ENCODE measurements around the gene CCDC57. TPM values are rescaled to one million over a fixed set of nuclear protein-coding genes. Genes with fewer than 3 reads are reported as not detected.

Gene CCDC57
- total and polyA plus RNA-seq, 4 donors: 5.4 to 19.1 (median 11.7) TPM

- WGBS: 94% methylated on average over 37 of the region's 37 CpGs
- Histone ChIP-seq H3K27me3 (ENCODE audit: control insufficient read depth in 4 of 4, insufficient read depth in 4 of 4, low read length in 3 of 4) (no peaks in the 10 kb centered on the region), H3K9ac (ENCODE audit: low read depth in 1 of 2, low read length in 2 of 2) (no peak overlapping the region), H3K4me1 (ENCODE audit: control insufficient read depth in 4 of 4, insufficient read depth in 4 of 4, low read length in 3 of 4) (peaks cover 3 to 60% (median 33%) of the 10 kb centered on the region in 4 donors), H3K27ac (ENCODE audit: low read depth in 1 of 2, low read length in 2 of 2) (no peak overlapping the region), H3K36me3 (ENCODE audit: control insufficient read depth in 4 of 4, insufficient read depth in 3 of 4, low read depth in 1 of 4, low read length in 3 of 4) (peaks cover 32 to 60% (median 38%) of the 10 kb centered on the region in 4 donors), H3K4me3 (ENCODE audit: low read depth in 1 of 3, low read length in 3 of 3) (no peak overlapping the region), H3K9me3 (ENCODE audit: control insufficient read depth in 4 of 4, low read length in 3 of 4) (no peaks in the 10 kb centered on the region)
- TF ChIP-seq ZBTB33 (IDR thresholded peaks at IDR 0.05): no peak
- TF ChIP-seq, protein P1, sequence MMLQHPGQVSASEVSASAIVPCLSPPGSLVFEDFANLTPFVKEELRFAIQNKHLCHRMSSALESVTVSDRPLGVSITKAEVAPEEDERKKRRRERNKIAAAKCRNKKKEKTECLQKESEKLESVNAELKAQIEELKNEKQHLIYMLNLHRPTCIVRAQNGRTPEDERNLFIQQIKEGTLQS (IDR thresholded peaks at IDR 0.05): no peak
- DNase-seq (ENCODE audit: low spot score): no peak
These were observed 121.2 kb downstream of the CCDC57 start for GRCh38 chr17:82091264-82092066.

GRCh38 chr17:82090549-82091263 lies 121.9 kb downstream of the CCDC57 start:
- no peak overlapping the region for H3K4me3 ChIP-seq (ENCODE audit: low read depth in 1 of 3, low read length in 3 of 3)
- H3K9ac ChIP-seq (ENCODE audit: low read depth in 1 of 2, low read length in 2 of 2): no peak overlapping the region
- no peak overlapping the region for H3K27ac ChIP-seq (ENCODE audit: low read depth in 1 of 2, low read length in 2 of 2)
- peaks cover 2 to 54% (median 28%) of the 10 kb centered on the region in 4 donors for H3K4me1 ChIP-seq (ENCODE audit: control insufficient read depth in 4 of 4, insufficient read depth in 4 of 4, low read length in 3 of 4)
- 90% methylated on average over 29 of the region's 29 CpGs for WGBS
- TF ChIP-seq FOXA2 (IDR thresholded peaks at IDR 0.05): no peak
- no peaks in the 10 kb centered on the region for H3K9me3 ChIP-seq (ENCODE audit: control insufficient read depth in 4 of 4, low read length in 3 of 4)
- peaks cover 35 to 68% (median 42%) of the 10 kb centered on the region in 4 donors for H3K36me3 ChIP-seq (ENCODE audit: control insufficient read depth in 4 of 4, insufficient read depth in 3 of 4, low read depth in 1 of 4, low read length in 3 of 4)
- no peak for DNase-seq (ENCODE audit: low spot score)
- H3K27me3 ChIP-seq (ENCODE audit: control insufficient read depth in 4 of 4, insufficient read depth in 4 of 4, low read length in 3 of 4): no peaks in the 10 kb centered on the region

DNA sequence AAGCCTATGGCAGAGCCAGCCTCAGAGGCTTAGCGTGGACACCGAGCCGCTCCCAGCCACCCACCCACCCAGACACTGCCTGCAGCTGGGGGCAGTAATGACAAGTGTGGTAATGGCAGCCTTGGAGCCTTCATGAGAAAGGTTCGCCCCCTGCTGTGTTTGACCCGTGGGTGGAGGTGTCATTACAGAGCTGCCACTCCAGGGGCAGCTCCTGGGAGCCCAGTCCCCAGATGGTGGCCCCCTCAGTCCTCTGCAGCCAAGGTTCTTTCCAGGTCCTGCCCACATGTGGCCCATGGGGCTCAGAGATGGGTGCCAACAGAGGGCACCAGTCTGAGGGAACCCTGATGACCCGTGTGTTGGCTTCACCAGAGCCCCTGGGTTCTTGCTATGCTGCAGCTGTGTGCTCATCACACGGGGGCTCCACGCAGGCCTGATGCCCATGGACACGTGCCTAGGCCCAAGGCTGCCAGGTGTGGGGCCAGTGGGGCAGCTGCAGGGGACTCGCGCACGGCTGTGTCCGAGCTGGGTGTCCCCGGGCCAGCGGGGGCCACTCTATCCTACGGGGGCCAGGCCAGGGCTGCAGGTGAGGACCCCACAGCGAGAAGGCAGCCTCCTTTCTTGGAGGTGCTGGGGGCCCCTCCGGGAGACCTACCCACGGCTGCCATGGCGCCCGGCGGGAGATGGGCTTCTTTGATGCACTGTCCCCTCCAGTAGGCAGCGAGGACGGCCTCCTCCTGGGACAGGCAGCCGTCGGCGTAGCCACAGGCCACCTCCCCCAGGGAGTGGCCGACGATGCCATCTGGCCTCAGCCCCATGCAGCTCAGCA lies 122.7 kb downstream of the CCDC57 start:
- H3K9me3 ChIP-seq (ENCODE audit: control insufficient read depth in 4 of 4, low read length in 3 of 4): no peaks in the 10 kb centered on the region
- no peak overlapping the region for H3K4me3 ChIP-seq (ENCODE audit: low read depth in 1 of 3, low read length in 3 of 3)
- WGBS: 84% methylated on average over 29 of the region's 29 CpGs
- H3K9ac ChIP-seq (ENCODE audit: low read depth in 1 of 2, low read length in 2 of 2): no peak overlapping the region
- no peaks in the 10 kb centered on the region for H3K27me3 ChIP-seq (ENCODE audit: control insufficient read depth in 4 of 4, insufficient read depth in 4 of 4, low read length in 3 of 4)
- peaks cover 0 to 46% (median 20%) of the 10 kb centered on the region in 4 donors for H3K4me1 ChIP-seq (ENCODE audit: control insufficient read depth in 4 of 4, insufficient read depth in 4 of 4, low read length in 3 of 4)
- H3K27ac ChIP-seq (ENCODE audit: low read depth in 1 of 2, low read length in 2 of 2): no peak overlapping the region
- TF ChIP-seq SP1 (IDR thresholded peaks at IDR 0.05) (no peak), RAD21 (IDR thresholded peaks at IDR 0.05) (no peak)
- TF ChIP-seq, protein P2, sequence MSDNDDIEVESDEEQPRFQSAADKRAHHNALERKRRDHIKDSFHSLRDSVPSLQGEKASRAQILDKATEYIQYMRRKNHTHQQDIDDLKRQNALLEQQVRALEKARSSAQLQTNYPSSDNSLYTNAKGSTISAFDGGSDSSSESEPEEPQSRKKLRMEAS (IDR thresholded peaks at IDR 0.05): no peak
- H3K36me3 ChIP-seq (ENCODE audit: control insufficient read depth in 4 of 4, insufficient read depth in 3 of 4, low read depth in 1 of 4, low read length in 3 of 4): peaks cover 35 to 71% (median 48%) of the 10 kb centered on the region in 4 donors
- no peak for DNase-seq (ENCODE audit: low spot score)

Measured in liver (tissue), 9 donors.